ENCODE data around the gene SF3B5. TPM values are rescaled to one million over a fixed set of nuclear protein-coding genes. Genes with fewer than 3 reads are reported as not detected.
"Not testable (repeated sequence)": the region's sequence is repeated elsewhere in the genome, so short reads cannot be mapped to it uniquely, and the experiment has no call there.

Gene SF3B5
- total RNA-seq, 1 donor from 2014 or later: 129 TPM

GRCh38 chr6:144083172-144083571, 12.2 kb downstream of the SF3B5 start:
- FAIRE-seq (no peak), DNase-seq (ENCODE audit: low read depth) (no peak)
- H3K27me3 Mint-ChIP-seq (ENCODE audit: low read depth, unreplicated experiment): no peaks in the 10 kb centered on the region
- no peaks in the 10 kb centered on the region for H4K20me1 ChIP-seq (ENCODE audit: insufficient read depth, low read length)
- H3K4me3 ChIP-seq (ENCODE audit: insufficient read depth, low read depth, low read length): no peak overlapping the region
- no peak overlapping the region for H3K9ac ChIP-seq (ENCODE audit: low read length)
- H3K36me3 Mint-ChIP-seq (ENCODE audit: low read depth, unreplicated experiment): no peaks in the 10 kb centered on the region
- H3K9me3 ChIP-seq (ENCODE audit: insufficient read depth, low read depth, low read length): no peaks in the 10 kb centered on the region
- H3K27ac Mint-ChIP-seq (ENCODE audit: unreplicated experiment): no peak overlapping the region
- no peak overlapping the region for H2AFZ ChIP-seq (ENCODE audit: low read depth, low read length)
- no peaks in the 10 kb centered on the region for H3K27me3 ChIP-seq (ENCODE audit: insufficient read depth, low read length)
- no peaks in the 10 kb centered on the region for H3K4me1 ChIP-seq (ENCODE audit: insufficient read depth, low read length)
- no peaks in the 10 kb centered on the region for H3K4me1 Mint-ChIP-seq (ENCODE audit: low read depth, unreplicated experiment)
- no peak overlapping the region for H3K4me3 Mint-ChIP-seq (ENCODE audit: unreplicated experiment)
- H3K9me3 Mint-ChIP-seq (ENCODE audit: unreplicated experiment): no peaks in the 10 kb centered on the region
- no peaks in the 10 kb centered on the region for H3K36me3 ChIP-seq (ENCODE audit: insufficient read depth, low read length)
- H3K27ac ChIP-seq (ENCODE audit: low read depth, low read length): no peak overlapping the region
- TF ChIP-seq, protein P1, sequence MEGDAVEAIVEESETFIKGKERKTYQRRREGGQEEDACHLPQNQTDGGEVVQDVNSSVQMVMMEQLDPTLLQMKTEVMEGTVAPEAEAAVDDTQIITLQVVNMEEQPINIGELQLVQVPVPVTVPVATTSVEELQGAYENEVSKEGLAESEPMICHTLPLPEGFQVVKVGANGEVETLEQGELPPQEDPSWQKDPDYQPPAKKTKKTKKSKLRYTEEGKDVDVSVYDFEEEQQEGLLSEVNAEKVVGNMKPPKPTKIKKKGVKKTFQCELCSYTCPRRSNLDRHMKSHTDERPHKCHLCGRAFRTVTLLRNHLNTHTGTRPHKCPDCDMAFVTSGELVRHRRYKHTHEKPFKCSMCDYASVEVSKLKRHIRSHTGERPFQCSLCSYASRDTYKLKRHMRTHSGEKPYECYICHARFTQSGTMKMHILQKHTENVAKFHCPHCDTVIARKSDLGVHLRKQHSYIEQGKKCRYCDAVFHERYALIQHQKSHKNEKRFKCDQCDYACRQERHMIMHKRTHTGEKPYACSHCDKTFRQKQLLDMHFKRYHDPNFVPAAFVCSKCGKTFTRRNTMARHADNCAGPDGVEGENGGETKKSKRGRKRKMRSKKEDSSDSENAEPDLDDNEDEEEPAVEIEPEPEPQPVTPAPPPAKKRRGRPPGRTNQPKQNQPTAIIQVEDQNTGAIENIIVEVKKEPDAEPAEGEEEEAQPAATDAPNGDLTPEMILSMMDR (IDR thresholded peaks at IDR 0.05; ENCODE audit: insufficient read depth, low read depth, low read length): no peak
- no peak for TF ChIP-seq EZH2 (IDR thresholded peaks at IDR 0.05; ENCODE audit: insufficient read depth, low read length)
- no peak overlapping the region for H3K4me2 ChIP-seq (ENCODE audit: low read length)
- H3K79me2 ChIP-seq (ENCODE audit: insufficient read depth, low read length): no peaks in the 10 kb centered on the region

DNA sequence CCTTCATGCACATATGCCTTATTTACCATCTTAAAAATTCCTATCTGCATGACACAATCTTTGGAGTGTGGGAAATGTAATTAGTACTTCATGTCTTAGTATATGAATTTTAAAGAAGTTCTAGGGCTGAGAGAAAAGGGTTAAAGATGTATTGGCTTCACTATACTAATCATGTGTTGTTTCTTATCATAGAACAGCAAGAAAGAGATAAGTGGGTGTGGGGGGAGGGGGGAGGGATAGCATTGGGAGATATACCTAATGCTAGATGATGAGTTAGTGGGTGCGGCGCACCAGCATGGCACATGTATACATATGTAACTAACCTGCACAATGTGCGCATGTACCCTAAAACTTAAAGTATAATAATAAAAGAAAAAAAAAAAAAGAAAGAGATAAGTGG, 13.0 kb downstream of the SF3B5 start:
- not testable (repeated sequence) for H3K9me3 Mint-ChIP-seq (ENCODE audit: unreplicated experiment); H3K79me2 ChIP-seq (ENCODE audit: insufficient read depth, low read length); H3K27ac ChIP-seq (ENCODE audit: low read depth, low read length); H4K20me1 ChIP-seq (ENCODE audit: insufficient read depth, low read length); H3K4me3 ChIP-seq (ENCODE audit: insufficient read depth, low read depth, low read length); H3K27me3 ChIP-seq (ENCODE audit: insufficient read depth, low read length); H2AFZ ChIP-seq (ENCODE audit: low read depth, low read length); DNase-seq (ENCODE audit: low read depth); H3K4me1 Mint-ChIP-seq (ENCODE audit: low read depth, unreplicated experiment); H3K4me1 ChIP-seq (ENCODE audit: insufficient read depth, low read length); H3K9ac ChIP-seq (ENCODE audit: low read length); H3K4me2 ChIP-seq (ENCODE audit: low read length); H3K36me3 Mint-ChIP-seq (ENCODE audit: low read depth, unreplicated experiment); FAIRE-seq; H3K9me3 ChIP-seq (ENCODE audit: insufficient read depth, low read depth, low read length); H3K27ac Mint-ChIP-seq (ENCODE audit: unreplicated experiment); H3K4me3 Mint-ChIP-seq (ENCODE audit: unreplicated experiment); H3K36me3 ChIP-seq (ENCODE audit: insufficient read depth, low read length); H3K27me3 Mint-ChIP-seq (ENCODE audit: low read depth, unreplicated experiment)

DNA sequence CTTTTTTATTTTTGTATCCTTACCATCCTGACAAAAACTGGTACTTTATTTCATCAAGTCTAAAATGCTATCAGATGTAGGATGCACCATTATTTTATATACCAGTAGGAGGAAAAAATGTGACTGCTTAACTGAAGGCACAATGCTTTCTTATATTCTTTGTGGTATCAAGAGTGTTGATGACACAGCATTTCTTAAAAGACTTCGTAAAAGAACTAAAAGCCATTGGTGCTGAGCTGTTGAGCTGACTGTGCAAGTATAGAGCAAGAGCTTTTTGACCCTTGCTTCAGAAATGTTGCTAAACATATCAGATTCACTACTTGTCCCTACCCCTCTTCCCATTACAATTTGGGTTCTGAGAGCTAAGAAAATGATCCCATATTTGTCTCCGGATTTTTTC, 17.5 kb downstream of the SF3B5 start:
- Histone ChIP-seq H3K9ac (ENCODE audit: low read length) (no peak overlapping the region), H3K27me3 (ENCODE audit: insufficient read depth, low read length) (no peaks in the 10 kb centered on the region), H3K4me1 (ENCODE audit: insufficient read depth, low read length) (no peaks in the 10 kb centered on the region), H2AFZ (ENCODE audit: low read depth, low read length) (no peak overlapping the region), H3K79me2 (ENCODE audit: insufficient read depth, low read length) (no peaks in the 10 kb centered on the region), H3K36me3 (ENCODE audit: insufficient read depth, low read length) (no peaks in the 10 kb centered on the region), H3K9me3 (ENCODE audit: insufficient read depth, low read depth, low read length) (no peaks in the 10 kb centered on the region), H3K4me3 (ENCODE audit: insufficient read depth, low read depth, low read length) (no peak overlapping the region), H4K20me1 (ENCODE audit: insufficient read depth, low read length) (no peaks in the 10 kb centered on the region), H3K4me2 (ENCODE audit: low read length) (no peak overlapping the region), H3K27ac (ENCODE audit: low read depth, low read length) (no peak overlapping the region)
- Mint-ChIP-seq H3K36me3 (ENCODE audit: low read depth, unreplicated experiment) (no peaks in the 10 kb centered on the region), H3K9me3 (ENCODE audit: unreplicated experiment) (no peaks in the 10 kb centered on the region), H3K4me3 (ENCODE audit: unreplicated experiment) (no peak overlapping the region), H3K27ac (ENCODE audit: unreplicated experiment) (no peak overlapping the region), H3K4me1 (ENCODE audit: low read depth, unreplicated experiment) (no peaks in the 10 kb centered on the region), H3K27me3 (ENCODE audit: low read depth, unreplicated experiment) (no peaks in the 10 kb centered on the region)
- TF ChIP-seq EZH2 (IDR thresholded peaks at IDR 0.05; ENCODE audit: insufficient read depth, low read length): no peak
- TF ChIP-seq, protein P1 (IDR thresholded peaks at IDR 0.05; ENCODE audit: insufficient read depth, low read depth, low read length): no peak
- FAIRE-seq (no peak), DNase-seq (ENCODE audit: low read depth) (no peak)

Measured in astrocyte (in vitro differentiated cells and primary cell).